Parathyroid adenoma (tissue), 2 donors: ENCODE results near the gene ITM2A.

ENCODE experiments used
- H2AFZ ChIP-seq: fragments of 300-600 bp; sonication (generic); one replicate; pipeline ENCODE4 v1.7.0; 2017; ENCODE audit warnings: antibody characterized with exemption, mild to moderate bottlenecking
- H3K27ac ChIP-seq: fragments of 300-600 bp; sonication (generic); one replicate; pipeline ENCODE4 v1.7.0; 2017
- H3K27me3 ChIP-seq: fragments of 300-600 bp; sonication (generic); one replicate; pipeline ENCODE4 v1.7.0; 2017; ENCODE audit warnings: low read length; ENCODE audit not compliant: control insufficient read depth, insufficient read depth
- H3K36me3 ChIP-seq: fragments of 300-600 bp; sonication (generic); one replicate; pipeline ENCODE4 v1.7.0; 2017; ENCODE audit warnings: low read length; ENCODE audit not compliant: control insufficient read depth, insufficient read depth
- H3K4me1 ChIP-seq: fragments of 300-600 bp; sonication (generic); one replicate; pipeline ENCODE4 v1.7.0; 2017; ENCODE audit warnings: control low read depth
- H3K4me2 ChIP-seq: fragments of 300-600 bp; sonication (generic); one replicate; pipeline ENCODE4 v1.7.0; 2017; ENCODE audit warnings: low read length
- H3K4me3 ChIP-seq: fragments of 300-600 bp; sonication (generic); one replicate; pipeline ENCODE4 v1.7.0; 2017; ENCODE audit warnings: low read depth, low read length
- H3K79me2 ChIP-seq: fragments of 300-600 bp; sonication (generic); one replicate; pipeline ENCODE4 v1.7.0; 2017; ENCODE audit warnings: control low read depth
- H3K9ac ChIP-seq: fragments of 300-600 bp; sonication (generic); one replicate; pipeline ENCODE4 v1.7.0; 2017; ENCODE audit warnings: mild to moderate bottlenecking
- H3K9me3 ChIP-seq: fragments of 300-600 bp; sonication (generic); one replicate; pipeline ENCODE4 v1.7.0; 2017; ENCODE audit warnings: low read length; ENCODE audit not compliant: control insufficient read depth
- TF ChIP-seq, protein P1 (sequence below): fragments of 300-600 bp; sonication (generic); IDR thresholded peaks from one replicate; pipeline ENCODE4 v1.7.0; 2017; ENCODE audit warnings: antibody characterized with exemption, mild to moderate bottlenecking
- donor health status: primary hyperparathyroidism.

ITM2A gene

GRCh38 chrX:79409657-79410056 lies 42.5 kb upstream of the ITM2A start:
- no peak overlapping the region for H2AFZ ChIP-seq
- H3K4me1 ChIP-seq: no peaks in the 10 kb centered on the region
- H3K27me3 ChIP-seq: no peaks in the 10 kb centered on the region
- H3K27ac ChIP-seq: no peak overlapping the region
- no peaks in the 10 kb centered on the region for H3K36me3 ChIP-seq
- no peak overlapping the region for H3K4me2 ChIP-seq
- no peak overlapping the region for H3K9ac ChIP-seq
- H3K4me3 ChIP-seq: no peak overlapping the region
- H3K79me2 ChIP-seq: no peaks in the 10 kb centered on the region
- no peaks in the 10 kb centered on the region for H3K9me3 ChIP-seq
- TF ChIP-seq, protein P1, sequence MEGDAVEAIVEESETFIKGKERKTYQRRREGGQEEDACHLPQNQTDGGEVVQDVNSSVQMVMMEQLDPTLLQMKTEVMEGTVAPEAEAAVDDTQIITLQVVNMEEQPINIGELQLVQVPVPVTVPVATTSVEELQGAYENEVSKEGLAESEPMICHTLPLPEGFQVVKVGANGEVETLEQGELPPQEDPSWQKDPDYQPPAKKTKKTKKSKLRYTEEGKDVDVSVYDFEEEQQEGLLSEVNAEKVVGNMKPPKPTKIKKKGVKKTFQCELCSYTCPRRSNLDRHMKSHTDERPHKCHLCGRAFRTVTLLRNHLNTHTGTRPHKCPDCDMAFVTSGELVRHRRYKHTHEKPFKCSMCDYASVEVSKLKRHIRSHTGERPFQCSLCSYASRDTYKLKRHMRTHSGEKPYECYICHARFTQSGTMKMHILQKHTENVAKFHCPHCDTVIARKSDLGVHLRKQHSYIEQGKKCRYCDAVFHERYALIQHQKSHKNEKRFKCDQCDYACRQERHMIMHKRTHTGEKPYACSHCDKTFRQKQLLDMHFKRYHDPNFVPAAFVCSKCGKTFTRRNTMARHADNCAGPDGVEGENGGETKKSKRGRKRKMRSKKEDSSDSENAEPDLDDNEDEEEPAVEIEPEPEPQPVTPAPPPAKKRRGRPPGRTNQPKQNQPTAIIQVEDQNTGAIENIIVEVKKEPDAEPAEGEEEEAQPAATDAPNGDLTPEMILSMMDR: no peak

DNA sequence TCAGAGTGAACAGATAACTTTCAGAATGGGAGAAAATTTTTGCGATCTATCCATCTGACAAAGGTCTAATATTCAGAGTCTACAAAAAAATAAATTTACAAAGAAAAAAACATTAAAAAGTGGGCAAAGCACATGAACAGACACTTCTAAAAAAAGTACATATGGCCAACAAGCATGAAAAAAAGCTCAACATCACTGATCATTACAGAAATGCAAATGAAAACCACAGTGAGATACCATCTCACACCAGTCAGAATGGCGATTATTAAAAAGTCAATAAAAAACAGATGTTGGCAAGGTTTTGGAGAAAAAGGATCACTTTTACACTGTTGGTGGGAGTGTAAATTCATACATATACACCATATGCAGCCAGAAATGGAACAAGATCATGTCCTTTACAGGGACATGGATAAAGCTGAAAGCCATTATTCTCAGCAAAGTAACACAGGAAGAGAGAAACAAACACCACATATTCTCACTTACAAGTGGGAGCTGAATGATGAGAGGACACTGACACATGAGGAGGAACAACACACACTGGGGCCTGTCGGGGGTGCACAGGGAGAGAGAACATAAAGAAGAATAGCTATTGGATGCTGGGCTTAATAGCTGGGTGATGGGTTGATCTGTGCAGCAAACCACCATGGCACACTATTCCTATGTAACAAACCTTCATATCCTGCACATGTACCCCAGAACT lies 41.6 kb upstream of the ITM2A start:
- Histone ChIP-seq H2AFZ (no peak overlapping the region), H3K79me2 (no peaks in the 10 kb centered on the region), H3K27me3 (no peaks in the 10 kb centered on the region), H3K9ac (no peak overlapping the region), H3K4me1 (no peaks in the 10 kb centered on the region), H3K9me3 (no peaks in the 10 kb centered on the region), H3K4me2 (no peak overlapping the region), H3K4me3 (no peak overlapping the region), H3K36me3 (no peaks in the 10 kb centered on the region), H3K27ac (no peak overlapping the region)
- TF ChIP-seq, protein P1: no peak

GRCh38 chrX:79400623-79401022 lies 33.5 kb upstream of the ITM2A start:
- TF ChIP-seq, protein P1: no peak
- Histone ChIP-seq H3K36me3 (no peaks in the 10 kb centered on the region), H3K27ac (no peak overlapping the region), H3K9ac (no peak overlapping the region), H3K4me1 (no peaks in the 10 kb centered on the region), H3K27me3 (no peaks in the 10 kb centered on the region), H3K79me2 (no peaks in the 10 kb centered on the region), H3K9me3 (no peaks in the 10 kb centered on the region), H3K4me2 (no peak overlapping the region), H2AFZ (no peak overlapping the region), H3K4me3 (no peak overlapping the region)

DNA sequence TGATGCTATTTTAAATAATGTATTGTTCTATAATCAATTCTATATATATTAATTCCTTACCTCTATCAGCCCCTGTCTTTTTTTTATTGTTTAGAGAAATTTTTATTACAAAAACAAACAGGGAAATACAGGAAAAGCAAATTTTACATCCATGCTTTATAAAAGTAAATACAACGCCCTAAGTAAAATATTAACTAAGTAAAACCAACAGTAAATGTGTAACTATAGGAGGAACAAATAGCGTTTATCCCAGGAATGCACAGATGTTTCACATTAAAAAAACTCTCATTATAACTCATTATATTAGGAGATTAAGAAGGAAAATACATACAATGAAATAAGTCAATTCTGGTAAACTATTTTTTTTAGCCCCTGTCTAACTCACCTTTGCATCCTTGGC lies 8.2 kb upstream of the ITM2A start:
- Histone ChIP-seq H3K9me3 (no peaks in the 10 kb centered on the region), H3K4me3 (no peak overlapping the region), H3K4me1 (no peaks in the 10 kb centered on the region), H3K79me2 (no peaks in the 10 kb centered on the region), H3K27ac (no peak overlapping the region), H2AFZ (no peak overlapping the region), H3K27me3 (no peaks in the 10 kb centered on the region), H3K9ac (no peak overlapping the region), H3K36me3 (no peaks in the 10 kb centered on the region), H3K4me2 (no peak overlapping the region)
- TF ChIP-seq, protein P1: no peak

DNA sequence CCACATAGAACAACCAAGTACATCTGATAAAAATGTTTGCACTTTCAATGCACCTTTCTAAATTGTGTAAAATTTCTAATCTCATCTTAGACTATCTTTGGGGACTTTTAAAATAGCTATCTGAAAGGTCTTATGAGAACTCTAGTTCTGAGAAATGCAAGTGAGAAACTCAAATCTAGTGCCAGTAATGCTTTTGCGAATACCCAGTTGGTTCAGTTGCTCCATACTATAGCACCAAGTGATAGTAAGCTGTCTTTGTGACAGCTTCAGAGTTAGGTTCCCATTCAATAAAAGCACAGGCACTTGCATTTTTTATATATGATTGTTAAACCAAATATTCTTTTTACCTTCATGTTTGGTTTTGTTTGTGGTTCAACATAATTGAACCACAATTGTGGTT lies 4.5 kb upstream of the ITM2A start:
- H3K36me3 ChIP-seq: no peaks in the 10 kb centered on the region

More for the DNA sequence above, 4.5 kb upstream of the ITM2A start:
- Histone ChIP-seq H3K27ac (no peak overlapping the region), H2AFZ (no peak overlapping the region), H3K9ac (no peak overlapping the region), H3K4me2 (no peak overlapping the region), H3K4me3 (no peak overlapping the region), H3K27me3 (no peaks in the 10 kb centered on the region), H3K4me1 (no peaks in the 10 kb centered on the region), H3K79me2 (no peaks in the 10 kb centered on the region), H3K9me3 (no peaks in the 10 kb centered on the region)
- TF ChIP-seq, protein P1: no peak
